GOT3 (cell line): ENCODE results near the gene NECAP2.
"Not testable (repeated sequence)": the region's sequence is repeated elsewhere in the genome, so short reads cannot be mapped to it uniquely, and the experiment has no call there.

Source experiments
- DNase-seq: peaks from one replicate; lab custom pipeline; 2025; ENCODE audit warnings: mixed read lengths; lab: John Stamatoyannopoulos, UW

The NECAP2 gene

GRCh38 chr1:16430606-16431005, 9.9 kb upstream of the NECAP2 start:
- no peak for DNase-seq

- no peak for DNase-seq
These were observed 7.5 kb upstream of the NECAP2 start for GRCh38 chr1:16433030-16433429.

GRCh38 chr1:16434007-16434406, 6.5 kb upstream of the NECAP2 start:
- no peak for DNase-seq

- no peak for DNase-seq
These were observed 6.0 kb upstream of the NECAP2 start for GRCh38 chr1:16434501-16434900.

GRCh38 chr1:16436946-16437474, 3.5 kb upstream of the NECAP2 start, which contains the start of gene SPATA21:
Gene SPATA21 (minus strand): TSS chr1:16437424. CDS start chr1:16431371, 6,053 bp downstream.
- DNase-seq: no peak

- no peak for DNase-seq
These were observed 2.0 kb upstream of the NECAP2 start for GRCh38 chr1:16438516-16438915.

- DNase-seq: no peak
These were observed 1.6 kb upstream of the NECAP2 start for GRCh38 chr1:16438924-16439323.

- no peak for DNase-seq
These were observed 424 bp upstream of the NECAP2 start for GRCh38 chr1:16440131-16440469.

- no peak for DNase-seq
These were observed 750 bp downstream of the NECAP2 start for GRCh38 chr1:16441282-16441665.

- no peak for DNase-seq
These were observed 1.7 kb downstream of the NECAP2 start for GRCh38 chr1:16442265-16442664.

- DNase-seq: no peak
These were observed 2.4 kb downstream of the NECAP2 start for GRCh38 chr1:16442941-16443340.

GRCh38 chr1:16443975-16444770, 3.6 kb downstream of the NECAP2 start:
- DNase-seq: no peak

GRCh38 chr1:16445052-16445451, 4.5 kb downstream of the NECAP2 start:
- no peak for DNase-seq

GRCh38 chr1:16446116-16446515, 5.6 kb downstream of the NECAP2 start:
- DNase-seq: no peak

- DNase-seq: no peak
These were observed 7.1 kb downstream of the NECAP2 start for GRCh38 chr1:16447641-16448040.

- DNase-seq: no peak
These were observed 8.5 kb downstream of the NECAP2 start for GRCh38 chr1:16449065-16449464.

- no peak for DNase-seq
These were observed 9.1 kb downstream of the NECAP2 start for GRCh38 chr1:16449666-16450065.

GRCh38 chr1:16450863-16451481, 10.4 kb downstream of the NECAP2 start:
- no peak for DNase-seq

- no peak for DNase-seq
These were observed 11.5 kb downstream of the NECAP2 start for GRCh38 chr1:16451841-16452528.

GRCh38 chr1:16454909-16455308, 14.4 kb downstream of the NECAP2 start:
- DNase-seq: not testable (repeated sequence)

GRCh38 chr1:16456151-16456550, 15.6 kb downstream of the NECAP2 start:
- DNase-seq: not testable (repeated sequence)

GRCh38 chr1:16458831-16459230, 18.3 kb downstream of the NECAP2 start:
- no peak for DNase-seq
